HG03135 (cell line): ENCODE data around the gene ASGR2.
"Not testable (repeated sequence)": the region's sequence is repeated elsewhere in the genome, so short reads cannot be mapped to it uniquely, and the experiment has no call there.

Source experiments
- ATAC-seq: cut with Tn5 transposase; IDR thresholded peaks from one replicate; pipeline ENCODE4 v1.9.1; 2021; ENCODE audit warnings: mild to moderate bottlenecking, moderate library complexity; ENCODE audit not compliant: unreplicated experiment

ASGR2 gene

DNA sequence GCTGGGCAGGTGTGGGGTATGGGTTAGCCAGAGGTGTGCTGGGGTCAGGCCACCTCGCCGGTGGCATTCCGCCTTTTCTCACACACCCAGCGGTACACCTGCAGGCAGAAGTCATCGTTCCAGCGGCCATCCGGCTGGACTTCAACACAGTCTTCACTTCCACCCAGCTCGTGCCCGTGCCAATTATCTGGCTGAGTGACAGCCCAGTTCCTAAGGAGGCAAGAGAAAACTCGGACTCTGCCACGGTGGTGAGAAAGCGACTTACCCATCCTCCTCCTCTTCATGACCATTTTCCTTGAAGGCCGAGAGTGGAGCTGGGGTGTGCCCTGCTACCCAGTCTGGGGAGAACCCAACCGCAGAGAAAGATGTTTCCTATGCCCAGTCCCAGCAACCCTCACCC, 13.1 kb downstream of the ASGR2 start:
- no peak for ATAC-seq

DNA sequence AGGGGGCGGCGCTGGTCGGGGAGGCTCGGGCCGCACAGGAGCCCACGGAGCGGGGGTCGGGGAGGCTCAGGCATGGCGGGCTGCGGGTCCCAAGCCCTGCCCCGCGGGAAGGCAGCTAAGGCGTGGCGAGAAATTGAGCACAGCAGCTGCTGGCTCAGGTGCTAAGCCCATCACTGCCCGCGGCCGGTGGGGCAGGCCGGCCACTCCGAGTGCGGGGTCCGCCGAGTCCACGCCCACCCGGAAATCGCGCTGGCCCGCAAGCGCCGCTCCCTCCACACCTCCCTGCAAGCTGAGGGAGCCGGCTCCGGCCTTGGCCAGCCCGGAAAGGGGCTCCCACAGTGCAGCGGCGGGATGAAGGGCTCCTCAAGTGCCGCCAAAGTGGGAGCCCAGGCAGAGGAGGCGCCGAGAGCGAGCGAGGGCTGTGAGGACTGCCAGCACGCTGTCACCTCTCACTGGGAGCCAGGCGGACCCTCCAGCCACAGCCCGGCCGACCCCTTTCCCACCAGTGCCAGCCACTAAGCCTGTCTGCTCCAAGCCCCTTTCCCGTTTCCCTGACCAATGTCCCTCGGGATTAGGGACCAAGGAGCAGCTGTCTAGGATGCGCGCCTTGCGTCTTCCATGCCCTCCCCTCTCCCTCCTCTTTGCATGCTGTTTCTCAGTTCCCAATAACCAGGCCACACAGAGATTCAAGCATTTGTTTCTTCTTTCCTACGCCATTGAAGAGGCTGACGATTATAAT, 13.8 kb downstream of the ASGR2 start:
- ATAC-seq = not testable (repeated sequence)

GRCh38 chr17:7098802-7099459, 15.7 kb downstream of the ASGR2 start:
- no peak for ATAC-seq

GRCh38 chr17:7097940-7098339, 16.7 kb downstream of the ASGR2 start:
- no peak for ATAC-seq

- no peak for ATAC-seq
Measured at GRCh38 chr17:7095625-7096024, 19.0 kb downstream of the ASGR2 start.

DNA sequence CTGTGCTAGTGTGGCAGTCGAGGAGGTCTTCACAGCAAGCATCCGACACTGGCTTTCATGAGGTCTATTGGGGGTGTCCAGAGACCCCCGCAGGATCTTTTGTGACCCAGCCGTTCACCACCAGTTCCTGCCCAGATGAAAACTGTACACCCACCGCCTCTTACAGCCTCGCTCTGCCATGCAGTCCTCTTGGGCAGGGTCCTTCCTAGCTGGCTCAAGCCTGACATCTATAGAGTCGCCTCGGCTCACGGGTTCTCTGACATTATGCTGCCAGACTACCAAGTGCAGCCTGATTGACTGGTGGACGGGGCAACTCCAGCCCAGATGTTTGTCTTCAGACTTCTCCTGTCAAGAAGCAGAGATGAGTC, 20.0 kb downstream of the ASGR2 start:
- ATAC-seq = no peak

GRCh38 chr17:7091311-7092005, 23.2 kb downstream of the ASGR2 start:
- ATAC-seq = not testable (repeated sequence)

DNA sequence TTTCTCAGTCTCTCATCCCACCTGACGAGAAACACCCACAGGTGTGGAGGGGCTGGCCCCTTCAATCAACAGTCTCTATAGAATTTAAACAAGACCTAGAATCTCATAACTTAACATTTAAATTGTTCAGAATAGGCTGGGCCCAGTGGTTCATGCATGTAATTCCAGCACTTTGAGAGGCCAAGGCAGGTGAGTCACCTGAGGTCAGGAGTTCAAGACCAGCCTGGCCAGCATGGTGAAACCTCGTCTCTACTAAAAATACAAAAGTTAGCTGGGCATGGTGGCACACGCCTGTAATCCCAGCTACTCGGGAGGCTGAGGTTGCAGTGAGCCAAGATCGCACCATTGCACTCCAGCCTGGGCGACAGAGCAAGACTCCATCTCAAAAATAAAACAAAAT, 25.1 kb downstream of the ASGR2 start:
- ATAC-seq = not testable (repeated sequence)

GRCh38 chr17:7088442-7088841, 26.2 kb downstream of the ASGR2 start:
- ATAC-seq = not testable (repeated sequence)

GRCh38 chr17:7084088-7084487, 30.5 kb downstream of the ASGR2 start:
- no peak for ATAC-seq

DNA sequence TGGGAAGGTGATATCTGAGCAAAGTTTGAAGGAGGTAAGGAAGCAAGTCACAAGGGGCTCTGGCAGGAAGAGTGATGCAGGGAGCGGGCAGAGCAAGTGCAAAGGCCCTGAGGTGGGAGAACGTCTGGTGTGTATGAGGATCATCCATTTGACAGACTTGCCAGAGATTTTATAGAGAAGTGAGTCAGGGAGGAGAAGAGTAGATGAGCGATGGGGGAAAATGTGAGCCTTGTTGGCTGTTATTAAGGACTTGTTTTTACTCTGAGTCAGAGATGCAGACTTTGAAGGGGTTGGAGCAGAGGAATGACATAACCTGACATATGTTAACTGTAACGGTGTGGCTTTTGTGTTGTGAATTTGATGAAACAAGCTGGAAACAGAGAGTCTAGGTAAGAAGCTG, 31.0 kb downstream of the ASGR2 start:
- no peak for ATAC-seq

DNA sequence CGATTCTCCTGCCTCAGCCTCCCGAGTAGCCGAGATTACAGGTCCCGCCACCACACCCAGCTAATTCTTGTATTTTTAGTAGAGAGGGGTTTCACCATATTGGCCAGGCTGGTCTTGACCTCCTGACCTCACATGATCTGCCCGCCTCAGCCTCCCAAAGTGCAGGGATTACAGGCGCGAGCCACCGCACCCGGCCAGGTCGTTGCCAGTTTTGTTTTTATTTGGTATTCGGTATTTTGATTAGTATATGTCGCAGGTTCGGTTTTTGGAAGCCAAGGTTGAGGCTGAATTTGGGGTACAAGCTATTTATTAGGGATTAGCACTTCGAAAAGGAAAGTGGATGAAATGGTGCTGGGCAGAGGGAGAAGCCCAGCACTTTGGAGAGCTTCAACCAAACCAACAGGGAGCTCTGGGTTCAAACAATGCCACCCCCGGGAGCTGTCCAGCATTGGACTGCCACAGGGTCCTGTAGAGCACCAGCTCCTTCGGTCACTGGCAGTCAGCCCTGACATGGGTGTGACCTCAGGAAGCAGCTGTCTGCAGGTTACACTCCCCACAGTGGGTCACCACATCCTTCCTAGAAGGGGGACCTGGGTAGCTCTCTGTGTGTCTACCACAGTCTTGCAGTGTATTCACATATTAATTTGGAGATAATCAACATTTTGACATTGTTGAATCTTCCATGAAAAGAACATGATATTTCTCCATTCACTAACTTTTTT, 33.1 kb downstream of the ASGR2 start:
- no peak for ATAC-seq

- ATAC-seq = no peak
Measured at GRCh38 chr17:7080456-7081041, 34.1 kb downstream of the ASGR2 start.

GRCh38 chr17:7079581-7080455, 34.8 kb downstream of the ASGR2 start, which contains the start of gene CLEC10A:
Gene CLEC10A, minus strand, starts transcription at chr17:7080251. Its CDS starts 1,439 bp downstream, at chr17:7078812.
- no peak for ATAC-seq

DNA sequence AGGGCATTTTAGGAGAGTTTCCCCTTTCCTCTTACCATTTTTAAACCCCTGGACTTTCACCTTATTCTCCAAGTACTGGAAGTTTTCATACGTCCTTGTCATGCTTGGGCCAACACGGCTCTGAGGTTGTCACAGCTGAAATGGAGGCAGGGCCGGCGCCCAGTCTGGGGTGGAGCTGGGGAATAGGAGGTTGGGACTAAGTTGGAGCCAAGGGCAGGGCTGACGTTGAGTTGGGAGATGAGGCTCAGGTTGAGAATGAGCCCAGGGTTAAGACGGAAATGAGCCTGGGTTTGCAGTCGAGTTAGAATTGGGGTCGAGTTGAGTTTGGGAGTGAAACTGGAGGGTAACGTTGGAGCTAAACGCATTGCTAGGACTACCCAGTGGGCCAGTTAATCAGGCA, 35.9 kb downstream of the ASGR2 start:
- no peak for ATAC-seq

GRCh38 chr17:7077911-7078546, 36.6 kb downstream of the ASGR2 start:
- ATAC-seq = no peak

DNA sequence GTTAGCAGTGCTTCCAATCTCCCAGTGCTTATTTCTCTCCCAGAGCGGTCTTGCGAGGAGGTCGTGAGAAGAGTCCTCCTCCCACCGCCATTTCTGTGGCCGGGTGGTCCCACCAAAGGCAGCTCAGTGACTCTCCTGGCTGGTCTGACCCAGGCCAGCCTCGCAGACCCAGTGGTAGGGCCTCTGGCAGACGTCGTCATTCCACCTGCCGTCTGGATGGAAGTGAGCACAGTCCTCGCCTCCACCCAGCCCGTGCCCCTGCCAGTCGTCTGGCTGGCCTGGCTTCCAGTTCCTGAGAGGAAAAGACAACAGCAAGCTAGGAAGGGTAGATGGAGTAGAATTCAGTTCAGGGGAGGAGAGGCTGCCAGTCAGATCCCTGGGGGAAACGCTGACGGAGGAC, 39.7 kb downstream of the ASGR2 start:
- ATAC-seq = no peak

GRCh38 chr17:7072406-7072805, 42.2 kb downstream of the ASGR2 start:
- ATAC-seq = no peak

DNA sequence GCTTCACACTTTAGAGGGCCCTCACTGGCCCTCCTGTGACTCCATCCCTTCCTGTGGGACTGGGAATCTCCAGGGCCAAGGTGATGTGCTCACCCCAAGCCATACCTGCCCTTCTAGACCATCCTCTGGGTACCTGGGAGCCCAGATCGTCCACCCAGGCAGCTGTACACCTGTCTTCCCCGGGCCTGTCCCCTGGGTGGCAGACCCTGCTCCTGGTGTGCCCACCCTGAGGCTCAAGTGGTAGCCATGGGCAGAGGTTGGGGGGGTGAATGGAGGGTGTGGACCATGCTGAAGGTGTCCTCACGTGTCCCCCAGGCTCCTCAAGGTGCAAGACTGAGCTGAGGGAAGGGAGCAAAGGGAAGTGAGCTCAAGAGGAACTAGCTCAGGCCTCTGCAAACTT, 43.9 kb downstream of the ASGR2 start:
- no peak for ATAC-seq
